ENCODE data around the gene ITIH4. TPM values are rescaled to one million over a fixed set of nuclear protein-coding genes. Genes with fewer than 3 reads are reported as not detected.

Gene ITIH4
- total RNA-seq, 1 experiment from 2014 or later, result 2.4 TPM

DNA sequence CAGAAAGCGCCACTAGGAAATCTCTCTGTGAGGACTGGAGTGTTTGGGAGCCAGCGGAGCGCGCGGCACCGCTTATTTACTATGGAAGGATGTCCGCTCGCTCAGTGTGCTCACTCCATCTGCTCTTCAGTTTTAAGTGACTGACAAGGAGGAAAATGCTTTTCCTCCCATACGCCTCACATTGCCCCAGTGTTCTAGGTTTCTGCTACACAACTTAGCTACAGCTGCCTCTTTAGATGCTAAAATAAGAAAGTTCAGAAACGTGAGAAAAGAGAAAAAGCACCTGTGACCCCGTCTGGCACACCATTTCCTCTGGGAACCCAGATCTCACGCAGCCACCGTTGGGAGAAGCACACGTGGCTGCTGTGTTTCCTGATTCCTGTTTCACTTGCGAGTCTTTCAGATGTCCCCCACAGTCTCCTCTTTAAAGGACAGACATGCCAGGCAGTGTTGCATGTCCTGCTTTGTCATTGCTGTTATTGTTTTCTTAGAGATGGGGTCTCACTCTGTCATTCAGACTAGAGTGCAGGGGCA is 16.0 kb upstream of the ITIH4 start:
- H3K9me3 Mint-ChIP-seq, result no peaks in the 10 kb centered on the region
- TF ChIP-seq ZNF532 (CRISPR knock-in tag; IDR thresholded peaks at IDR 0.05; ENCODE audit: borderline replicate concordance), result no peak
- H3K4me3 Mint-ChIP-seq, result no peak overlapping the region
- POLR2A ChIA-PET, result no interaction called here
- ATAC-seq (no peak), DNase-seq (ENCODE audit: low spot score) (no peak)
- peaks cover 22% of the 10 kb centered on the region for H3K36me3 Mint-ChIP-seq
- CTCF ChIA-PET, result interaction anchor here (1.2 to 1.5 kb wide), 8 partner anchors 13 to 350 kb away, joined by 3 to 10 read pairs (median 4); partner anchors contain the start of genes MUSTN1 and STIMATE
- H3K4me1 Mint-ChIP-seq, result peaks cover 3% of the 10 kb centered on the region; the same call in 1 of the 2 replicates
- H3K27me3 Mint-ChIP-seq (ENCODE audit: low read depth), result no peaks in the 10 kb centered on the region
- H3K27ac Mint-ChIP-seq, result no peak overlapping the region; the same call in 1 of the 2 replicates

- H3K36me3 Mint-ChIP-seq, result peaks cover 19% of the 10 kb centered on the region
- H3K27ac Mint-ChIP-seq, result no peak overlapping the region
- H3K9me3 Mint-ChIP-seq, result no peaks in the 10 kb centered on the region
- no peak overlapping the region for H3K4me3 Mint-ChIP-seq
- no peaks in the 10 kb centered on the region for H3K27me3 Mint-ChIP-seq (ENCODE audit: low read depth)
- ATAC-seq, result peak; percentile 67
- ChIA-PET POLR2A (no interaction called here), CTCF (interaction anchor here (0.6 to 2.0 kb wide), 16 partner anchors 12 to 852 kb away, joined by 3 to 18 read pairs (median 4); partner anchors contain the start of genes MUSTN1 and STIMATE)
- DNase-seq (ENCODE audit: low spot score), result peak; percentile 47
- peaks cover 3% of the 10 kb centered on the region; the same call in 1 of the 2 replicates for H3K4me1 Mint-ChIP-seq
- TF ChIP-seq, protein P1, sequence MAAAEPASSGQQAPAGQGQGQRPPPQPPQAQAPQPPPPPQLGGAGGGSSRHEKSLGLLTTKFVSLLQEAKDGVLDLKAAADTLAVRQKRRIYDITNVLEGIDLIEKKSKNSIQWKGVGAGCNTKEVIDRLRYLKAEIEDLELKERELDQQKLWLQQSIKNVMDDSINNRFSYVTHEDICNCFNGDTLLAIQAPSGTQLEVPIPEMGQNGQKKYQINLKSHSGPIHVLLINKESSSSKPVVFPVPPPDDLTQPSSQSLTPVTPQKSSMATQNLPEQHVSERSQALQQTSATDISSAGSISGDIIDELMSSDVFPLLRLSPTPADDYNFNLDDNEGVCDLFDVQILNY (CRISPR knock-in tag; IDR thresholded peaks at IDR 0.05), result no peak
- TF ChIP-seq NFYB (CRISPR knock-in tag; conservative IDR thresholded peaks at IDR 0.05; ENCODE audit: low read depth), result no peak
- TF ChIP-seq, protein P2, sequence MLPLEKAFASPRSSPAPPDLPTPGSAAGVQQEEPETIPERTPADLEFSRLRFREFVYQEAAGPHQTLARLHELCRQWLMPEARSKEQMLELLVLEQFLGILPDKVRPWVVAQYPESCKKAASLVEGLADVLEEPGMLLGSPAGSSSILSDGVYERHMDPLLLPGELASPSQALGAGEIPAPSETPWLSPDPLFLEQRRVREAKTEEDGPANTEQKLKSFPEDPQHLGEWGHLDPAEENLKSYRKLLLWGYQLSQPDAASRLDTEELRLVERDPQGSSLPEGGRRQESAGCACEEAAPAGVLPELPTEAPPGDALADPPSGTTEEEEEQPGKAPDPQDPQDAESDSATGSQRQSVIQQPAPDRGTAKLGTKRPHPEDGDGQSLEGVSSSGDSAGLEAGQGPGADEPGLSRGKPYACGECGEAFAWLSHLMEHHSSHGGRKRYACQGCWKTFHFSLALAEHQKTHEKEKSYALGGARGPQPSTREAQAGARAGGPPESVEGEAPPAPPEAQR (CRISPR knock-in tag; IDR thresholded peaks at IDR 0.05), result no peak
- TF ChIP-seq, protein P3, sequence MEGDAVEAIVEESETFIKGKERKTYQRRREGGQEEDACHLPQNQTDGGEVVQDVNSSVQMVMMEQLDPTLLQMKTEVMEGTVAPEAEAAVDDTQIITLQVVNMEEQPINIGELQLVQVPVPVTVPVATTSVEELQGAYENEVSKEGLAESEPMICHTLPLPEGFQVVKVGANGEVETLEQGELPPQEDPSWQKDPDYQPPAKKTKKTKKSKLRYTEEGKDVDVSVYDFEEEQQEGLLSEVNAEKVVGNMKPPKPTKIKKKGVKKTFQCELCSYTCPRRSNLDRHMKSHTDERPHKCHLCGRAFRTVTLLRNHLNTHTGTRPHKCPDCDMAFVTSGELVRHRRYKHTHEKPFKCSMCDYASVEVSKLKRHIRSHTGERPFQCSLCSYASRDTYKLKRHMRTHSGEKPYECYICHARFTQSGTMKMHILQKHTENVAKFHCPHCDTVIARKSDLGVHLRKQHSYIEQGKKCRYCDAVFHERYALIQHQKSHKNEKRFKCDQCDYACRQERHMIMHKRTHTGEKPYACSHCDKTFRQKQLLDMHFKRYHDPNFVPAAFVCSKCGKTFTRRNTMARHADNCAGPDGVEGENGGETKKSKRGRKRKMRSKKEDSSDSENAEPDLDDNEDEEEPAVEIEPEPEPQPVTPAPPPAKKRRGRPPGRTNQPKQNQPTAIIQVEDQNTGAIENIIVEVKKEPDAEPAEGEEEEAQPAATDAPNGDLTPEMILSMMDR (IDR thresholded peaks at IDR 0.05), result peak; percentile 45
- no peak for TF ChIP-seq PRDM15 (CRISPR knock-in tag; IDR thresholded peaks at IDR 0.05)
Measured at GRCh38 chr3:52845691-52846431, 15.4 kb upstream of the ITIH4 start.
